HL-60 (cell line): Measurements from ENCODE around the gene TTC34.
"Not testable (repeated sequence)": the region's sequence is repeated elsewhere in the genome, so short reads cannot be mapped to it uniquely, and the experiment has no call there.

Source experiments
- CTCF ChIP-seq: IDR thresholded peaks from one replicate; pipeline ENCODE4 v1.5.1; 2011; ENCODE audit warnings: low read length, control low read depth, inconsistent platforms; ENCODE audit not compliant: insufficient read depth
- POLR2AphosphoS5 ChIP-seq: IDR thresholded peaks from 2 replicates; pipeline ENCODE4 v1.6.1; 2012; ENCODE audit warnings: low read depth
- REST ChIP-seq: IDR thresholded peaks from 2 replicates; pipeline ENCODE4 v1.6.1; 2012; ENCODE audit warnings: low read depth; ENCODE audit not compliant: insufficient replicate concordance
- SPI1 ChIP-seq: IDR thresholded peaks from 2 replicates; pipeline ENCODE4 v1.6.1; 2012; ENCODE audit warnings: low read depth, mild to moderate bottlenecking, borderline replicate concordance

GRCh38 chr1:2687174-2687591 lies 114.3 kb downstream of the TTC34 start:
- not testable (repeated sequence) for TF ChIP-seq CTCF, REST, POLR2AphosphoS5, SPI1
